Astrocyte (in vitro differentiated cells and primary cell): ENCODE data around the gene ZFAND2B.

Experiments
- EZH2 ChIP-seq: IDR thresholded peaks from 2 replicates; pipeline ENCODE4 v1.6.1; 2012; ENCODE audit warnings: mild to moderate bottlenecking, low read length, inconsistent platforms; ENCODE audit not compliant: insufficient read depth
- TF ChIP-seq, protein P1 (sequence below): IDR thresholded peaks from 2 replicates; pipeline ENCODE4 v1.5.1; 2011; ENCODE audit warnings: low read depth, mild to moderate bottlenecking, inconsistent platforms, low read length, moderate library complexity; ENCODE audit not compliant: insufficient read depth

DNA sequence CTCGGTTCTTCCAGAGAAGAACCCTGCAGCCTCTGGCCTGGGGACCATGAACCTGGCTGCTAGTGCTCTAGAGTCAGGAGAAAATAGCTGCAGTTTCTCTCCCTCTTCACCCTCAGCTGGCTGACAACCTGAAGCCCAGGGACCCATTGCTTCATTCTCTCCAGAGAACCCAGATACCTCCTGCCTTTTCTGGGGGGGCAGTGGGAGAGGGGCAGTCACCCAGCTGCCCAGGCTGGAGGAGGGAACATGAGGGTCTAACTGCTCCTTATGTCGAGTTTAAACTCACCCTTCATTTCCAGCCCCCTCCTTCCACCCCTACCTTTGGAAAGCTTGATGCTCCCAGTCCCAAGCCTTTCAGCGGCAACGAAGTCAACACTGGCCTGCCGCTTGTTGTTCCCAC lies 7.6 kb upstream of the ZFAND2B start:
- TF ChIP-seq, protein P1, sequence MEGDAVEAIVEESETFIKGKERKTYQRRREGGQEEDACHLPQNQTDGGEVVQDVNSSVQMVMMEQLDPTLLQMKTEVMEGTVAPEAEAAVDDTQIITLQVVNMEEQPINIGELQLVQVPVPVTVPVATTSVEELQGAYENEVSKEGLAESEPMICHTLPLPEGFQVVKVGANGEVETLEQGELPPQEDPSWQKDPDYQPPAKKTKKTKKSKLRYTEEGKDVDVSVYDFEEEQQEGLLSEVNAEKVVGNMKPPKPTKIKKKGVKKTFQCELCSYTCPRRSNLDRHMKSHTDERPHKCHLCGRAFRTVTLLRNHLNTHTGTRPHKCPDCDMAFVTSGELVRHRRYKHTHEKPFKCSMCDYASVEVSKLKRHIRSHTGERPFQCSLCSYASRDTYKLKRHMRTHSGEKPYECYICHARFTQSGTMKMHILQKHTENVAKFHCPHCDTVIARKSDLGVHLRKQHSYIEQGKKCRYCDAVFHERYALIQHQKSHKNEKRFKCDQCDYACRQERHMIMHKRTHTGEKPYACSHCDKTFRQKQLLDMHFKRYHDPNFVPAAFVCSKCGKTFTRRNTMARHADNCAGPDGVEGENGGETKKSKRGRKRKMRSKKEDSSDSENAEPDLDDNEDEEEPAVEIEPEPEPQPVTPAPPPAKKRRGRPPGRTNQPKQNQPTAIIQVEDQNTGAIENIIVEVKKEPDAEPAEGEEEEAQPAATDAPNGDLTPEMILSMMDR: no peak
- TF ChIP-seq EZH2: no peak
